ENCODE data around the gene RHBDF2. TPM values are rescaled to one million over a fixed set of nuclear protein-coding genes. Genes with fewer than 3 reads are reported as not detected.
"Not testable (repeated sequence)": the region's sequence is repeated elsewhere in the genome, so short reads cannot be mapped to it uniquely, and the experiment has no call there.

Gene RHBDF2
- total RNA-seq, 2 donors from 2014 or later, result 11.6 to 23.9 TPM

- no peak for TF ChIP-seq CTCF (IDR thresholded peaks at IDR 0.05)
- H3K27ac ChIP-seq, result peak overlapping the region; percentile 74
- H3K4me3 ChIP-seq, result no peak overlapping the region
- no peaks in the 10 kb centered on the region for H3K27me3 ChIP-seq
- peak overlapping the region; percentile 48 to 51 for H3K9ac ChIP-seq (ENCODE audit: low read depth in 2 of 2, low read length in 2 of 2)
- intact Hi-C loops (cut with DNase I), result loop anchor here (10.0 kb wide), 1 partner anchor 156 kb away; no protein-coding TSS in a partner anchor
- no peak for DNase-seq
- H3K36me3 ChIP-seq, result no peaks in the 10 kb centered on the region
- H3K9me3 ChIP-seq, result no peaks in the 10 kb centered on the region
- peaks cover 21% of the 10 kb centered on the region for H3K4me1 ChIP-seq
Measured at GRCh38 chr17:76528528-76529223, 27.5 kb upstream of the RHBDF2 start.

- no peaks in the 10 kb centered on the region for H3K27me3 ChIP-seq
- no peak for DNase-seq
- H3K9me3 ChIP-seq, result no peaks in the 10 kb centered on the region
- peak overlapping the region; percentile 74 for H3K27ac ChIP-seq
- peaks cover 24% of the 10 kb centered on the region for H3K4me1 ChIP-seq
- H3K9ac ChIP-seq (ENCODE audit: low read depth in 2 of 2, low read length in 2 of 2), result peak overlapping the region; percentile 40 to 51
- H3K36me3 ChIP-seq, result no peaks in the 10 kb centered on the region
- intact Hi-C loops (cut with DNase I), result loop anchor here (10.0 kb wide), 1 partner anchor 157 kb away; no protein-coding TSS in a partner anchor
- no peak overlapping the region for H3K4me3 ChIP-seq
- no peak for TF ChIP-seq CTCF (IDR thresholded peaks at IDR 0.05)
Measured at GRCh38 chr17:76528156-76528527, 26.9 kb upstream of the RHBDF2 start.

DNA sequence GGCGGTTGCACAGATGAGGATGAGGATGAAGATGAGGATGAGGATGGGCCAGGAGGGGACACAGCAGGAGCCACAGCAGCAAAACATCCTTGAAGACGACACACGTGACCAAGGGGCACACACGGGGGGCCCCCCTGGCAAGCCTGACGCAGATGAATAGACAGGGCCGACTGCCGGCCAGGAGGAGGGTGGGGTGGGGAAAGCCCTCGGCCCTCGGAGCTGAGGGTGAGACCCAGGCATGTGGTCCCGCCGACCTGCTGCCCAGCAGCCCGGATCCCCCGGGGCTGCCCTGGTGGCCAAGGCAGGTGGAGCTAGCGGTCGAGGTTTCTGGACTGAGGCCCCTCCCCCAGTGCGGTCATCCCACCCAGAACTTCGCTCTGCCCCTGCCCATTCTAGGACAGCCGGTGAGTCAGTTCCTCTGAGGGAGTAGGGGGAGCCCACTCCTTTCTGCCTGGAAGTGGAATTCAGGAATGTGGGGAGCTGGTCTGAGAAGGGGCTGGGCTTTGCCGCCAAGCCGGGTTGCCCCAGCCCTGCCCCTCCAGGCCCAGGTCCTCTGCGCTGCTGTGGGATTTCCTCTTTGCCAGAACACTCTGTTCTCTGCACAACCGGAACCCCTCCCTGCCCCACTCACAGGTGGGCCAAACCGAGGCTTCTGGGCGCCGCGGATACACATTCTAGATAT, 26.3 kb upstream of the RHBDF2 start:
- peaks cover 27% of the 10 kb centered on the region for H3K4me1 ChIP-seq
- no peaks in the 10 kb centered on the region for H3K27me3 ChIP-seq
- TF ChIP-seq CTCF (IDR thresholded peaks at IDR 0.05), result no peak
- intact Hi-C loops (cut with DNase I), result loop anchor here (10.0 kb wide), 1 partner anchor 157 kb away; no protein-coding TSS in a partner anchor
- H3K4me3 ChIP-seq, result no peak overlapping the region
- no peak overlapping the region for H3K9ac ChIP-seq (ENCODE audit: low read depth in 2 of 2, low read length in 2 of 2)
- DNase-seq, result no peak
- peak overlapping the region; percentile 74 for H3K27ac ChIP-seq
- H3K9me3 ChIP-seq, result no peaks in the 10 kb centered on the region
- H3K36me3 ChIP-seq, result no peaks in the 10 kb centered on the region

- H3K4me1 ChIP-seq, result peaks cover 27% of the 10 kb centered on the region
- H3K36me3 ChIP-seq; H3K27me3 ChIP-seq; H3K27ac ChIP-seq; DNase-seq; H3K4me3 ChIP-seq; H3K9me3 ChIP-seq; H3K9ac ChIP-seq (ENCODE audit: low read depth in 2 of 2, low read length in 2 of 2): not testable (repeated sequence)
- intact Hi-C loops (cut with DNase I), result loop anchor here (10.0 kb wide), 1 partner anchor 158 kb away; no protein-coding TSS in a partner anchor
Measured at GRCh38 chr17:76527016-76527415, 25.8 kb upstream of the RHBDF2 start.

DNA sequence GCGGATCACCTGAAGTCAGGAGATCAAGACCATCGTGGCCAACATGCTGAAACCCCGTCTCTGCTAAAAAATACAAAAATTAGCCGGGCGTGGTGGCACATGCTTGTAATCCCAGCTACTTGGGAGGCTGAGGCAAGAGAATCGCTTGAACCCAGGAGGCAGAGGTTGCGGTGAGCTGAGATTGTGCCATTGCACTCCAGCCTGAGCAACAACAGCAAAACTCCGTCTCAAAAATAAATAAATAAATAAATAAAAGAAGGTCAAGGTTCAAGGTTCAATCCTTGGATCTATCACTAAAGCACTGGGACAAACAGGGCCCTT, 24.2 kb upstream of the RHBDF2 start:
- H3K36me3 ChIP-seq; H3K27ac ChIP-seq; H3K9me3 ChIP-seq; H3K4me3 ChIP-seq; DNase-seq; H3K9ac ChIP-seq (ENCODE audit: low read depth in 2 of 2, low read length in 2 of 2); H3K27me3 ChIP-seq: not testable (repeated sequence)
- peaks cover 27% of the 10 kb centered on the region for H3K4me1 ChIP-seq
- intact Hi-C loops (cut with DNase I), result loop anchor here (10.0 kb wide), 1 partner anchor 159 kb away; no protein-coding TSS in a partner anchor

- Histone ChIP-seq H3K4me3 (no peak overlapping the region), H3K4me1 (peaks cover 23% of the 10 kb centered on the region), H3K9me3 (no peaks in the 10 kb centered on the region), H3K27me3 (no peaks in the 10 kb centered on the region), H3K9ac (ENCODE audit: low read depth in 2 of 2, low read length in 2 of 2) (peak overlapping the region; percentile 24 to 34), H3K36me3 (no peaks in the 10 kb centered on the region), H3K27ac (no peak overlapping the region)
- TF ChIP-seq CTCF (IDR thresholded peaks at IDR 0.05), result no peak
- intact Hi-C loops (cut with DNase I), result loop anchor here (5.0 to 10.0 kb wide), 2 partner anchors 97 to 160 kb away; no protein-coding TSS in a partner anchor
- peak; percentile 69 for DNase-seq
Measured at GRCh38 chr17:76524598-76525512, 23.6 kb upstream of the RHBDF2 start.
